ENCODE measurements around the gene NACC1.

The NACC1 gene

GRCh38 chr19:13097463-13098258 is 20.4 kb upstream of the NACC1 start:
- in situ Hi-C loops (cut with HindIII; ENCODE audit: low pct_ligation_motif_present, low pct_unique_long_range_greater_than_20kb, low sequenced_read_pairs) = no loop called here
- no peak for DNase-seq

DNA sequence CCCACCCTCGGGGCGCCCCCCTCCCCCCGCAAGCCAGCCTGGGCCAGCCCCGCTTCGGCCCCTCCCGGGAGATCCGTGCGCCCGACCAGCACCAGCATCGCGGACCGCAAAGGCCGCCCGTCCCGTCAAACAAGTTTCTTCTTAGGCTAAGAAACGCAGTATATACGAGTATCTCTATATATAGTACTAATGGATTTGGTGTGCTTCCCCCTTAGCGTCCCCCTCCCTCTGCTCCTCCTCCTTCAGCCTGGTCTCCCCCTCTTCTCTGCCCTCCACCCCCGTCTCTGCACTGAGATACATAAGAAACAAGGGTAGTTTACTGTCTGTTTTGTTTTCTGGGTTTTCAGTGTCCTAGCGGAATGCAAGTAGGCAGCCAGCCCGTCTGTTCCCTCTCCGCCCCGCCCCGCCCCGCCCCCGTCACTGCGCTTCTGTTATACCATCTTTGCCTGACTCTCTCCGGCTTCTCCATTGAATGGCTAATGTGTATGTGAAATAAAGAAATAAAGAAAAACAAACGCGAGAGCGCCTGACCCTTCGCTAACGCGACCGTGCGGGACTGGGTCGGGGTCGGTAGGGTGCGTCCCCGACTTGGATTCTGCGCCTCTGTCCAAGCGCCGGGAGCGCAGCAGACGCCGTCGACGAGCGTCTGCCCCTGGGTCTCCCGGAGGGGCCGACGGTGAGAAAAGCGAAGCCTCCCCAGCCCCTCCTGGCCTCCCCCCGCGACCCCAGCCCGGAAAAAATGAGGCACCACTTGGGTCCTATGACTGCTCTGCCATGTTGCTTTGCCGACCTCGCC is 19.6 kb upstream of the NACC1 start:
- no peak for DNase-seq
- in situ Hi-C loops (cut with HindIII; ENCODE audit: low pct_ligation_motif_present, low pct_unique_long_range_greater_than_20kb, low sequenced_read_pairs) = no loop called here

DNA sequence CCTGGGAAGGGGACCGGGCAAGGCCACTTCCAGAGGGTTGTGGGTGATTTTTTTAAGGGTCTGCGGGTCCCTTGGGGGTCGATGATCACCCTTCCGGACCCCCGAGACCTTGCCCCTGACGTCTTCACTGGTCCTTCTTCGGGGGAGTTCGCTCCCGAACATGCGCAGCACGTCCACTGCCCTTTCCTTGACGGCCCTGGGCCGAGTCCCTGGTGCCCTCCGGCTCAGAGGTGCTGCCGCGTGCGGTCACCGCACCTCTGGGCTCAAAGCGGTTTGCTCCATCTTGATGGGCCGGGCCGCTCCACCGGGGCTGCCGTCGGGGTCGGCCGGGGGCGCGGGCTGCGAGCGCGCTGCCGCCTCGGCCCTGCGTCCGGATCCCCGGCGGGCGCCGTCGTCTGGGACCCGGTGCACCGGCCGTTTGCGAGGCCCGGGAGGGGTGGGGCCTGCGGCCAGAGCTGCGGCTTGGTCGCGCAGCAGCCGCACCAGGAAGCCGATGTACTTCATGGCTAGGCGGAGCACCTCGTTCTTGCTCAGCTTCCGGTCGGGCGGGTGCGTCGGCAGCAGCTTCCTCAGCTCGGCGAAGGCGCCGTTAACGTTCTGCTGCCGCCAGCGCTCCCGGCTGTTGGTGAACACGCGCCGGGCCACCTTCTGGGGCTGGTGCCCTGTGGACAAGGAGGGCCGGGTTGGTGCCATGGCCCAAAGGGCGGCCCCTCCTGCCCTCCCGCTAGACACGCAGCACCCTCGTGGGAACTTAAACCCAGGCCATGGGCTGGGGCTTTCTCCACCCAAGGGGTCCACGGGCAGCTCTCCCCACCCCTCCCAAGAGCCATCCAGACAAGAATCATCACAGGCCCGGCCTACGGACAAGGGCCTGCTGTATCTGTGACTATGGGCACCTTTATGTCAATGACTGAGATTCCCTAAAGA is 18.7 kb upstream of the NACC1 start:
- in situ Hi-C loops (cut with HindIII; ENCODE audit: low pct_ligation_motif_present, low pct_unique_long_range_greater_than_20kb, low sequenced_read_pairs) = no loop called here

DNA sequence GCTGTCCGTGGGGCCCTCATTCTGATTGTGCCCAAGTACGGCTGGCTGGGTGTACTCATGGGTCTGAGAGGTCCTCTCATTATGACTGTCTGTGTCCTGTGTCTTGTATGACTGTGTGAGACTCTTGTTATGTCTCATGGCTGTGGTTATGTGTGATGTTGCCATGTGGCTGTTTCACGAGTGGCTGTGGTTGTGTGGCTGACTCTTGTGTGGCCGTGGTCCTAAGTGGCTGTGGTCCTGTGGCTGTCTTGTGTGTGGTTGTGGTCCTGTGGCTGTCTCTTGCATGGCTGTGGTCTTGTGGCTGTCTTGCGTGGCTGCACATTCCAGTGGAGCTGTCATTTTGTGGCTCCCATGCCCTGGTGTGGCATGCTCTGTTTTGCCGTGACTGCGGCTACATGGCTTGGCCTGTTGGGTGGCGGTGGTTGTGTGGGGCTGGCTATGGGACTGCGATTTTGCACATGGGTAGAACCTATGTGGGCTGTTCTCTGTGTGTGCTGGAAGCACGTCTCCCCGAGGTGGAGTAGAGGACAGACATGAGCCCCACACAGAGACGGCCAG is 18.0 kb upstream of the NACC1 start:
- in situ Hi-C loops (cut with HindIII; ENCODE audit: low pct_ligation_motif_present, low pct_unique_long_range_greater_than_20kb, low sequenced_read_pairs) = no loop called here
- DNase-seq = no peak

More for the DNA sequence above, 18.7 kb upstream of the NACC1 start:
- no peak for DNase-seq

DNA sequence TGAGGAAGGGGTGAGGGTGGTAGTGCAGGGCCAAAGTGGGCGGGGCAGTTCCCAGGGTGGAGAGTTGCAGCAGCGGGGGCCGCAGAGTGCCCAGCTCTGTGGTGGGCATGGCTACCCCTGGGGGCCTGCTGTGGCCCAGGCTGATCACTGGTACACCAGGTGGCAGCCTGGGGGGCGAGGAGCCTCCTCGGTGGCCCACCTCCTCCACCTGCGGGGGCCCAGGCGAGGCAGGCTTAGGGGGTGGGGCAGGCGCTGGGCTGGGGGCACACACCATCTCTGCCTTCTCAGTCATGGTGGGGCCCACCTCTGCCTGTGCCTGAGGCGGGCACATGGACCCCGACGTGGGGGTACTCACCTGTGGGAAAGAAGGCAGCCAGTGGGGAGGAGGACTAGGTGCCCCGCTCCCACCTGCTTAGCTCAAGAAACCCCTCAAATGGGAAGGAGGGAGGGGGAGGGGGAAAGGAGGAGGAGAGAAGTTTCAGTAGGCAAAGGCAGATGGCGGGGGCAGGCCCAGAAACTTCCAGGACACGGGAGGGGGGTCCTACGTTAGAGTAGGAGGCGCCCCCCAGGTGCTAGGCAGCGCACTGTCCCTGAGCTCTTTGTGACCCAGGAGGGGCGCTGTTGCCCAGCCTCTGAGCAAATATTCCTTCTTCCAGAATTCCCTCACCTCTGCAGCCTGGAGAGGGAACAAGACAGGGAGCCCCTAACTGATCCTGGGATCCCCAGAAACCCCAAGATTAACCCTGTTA is 17.0 kb upstream of the NACC1 start:
- DNase-seq = no peak
- in situ Hi-C loops (cut with HindIII; ENCODE audit: low pct_ligation_motif_present, low pct_unique_long_range_greater_than_20kb, low sequenced_read_pairs) = no loop called here

DNA sequence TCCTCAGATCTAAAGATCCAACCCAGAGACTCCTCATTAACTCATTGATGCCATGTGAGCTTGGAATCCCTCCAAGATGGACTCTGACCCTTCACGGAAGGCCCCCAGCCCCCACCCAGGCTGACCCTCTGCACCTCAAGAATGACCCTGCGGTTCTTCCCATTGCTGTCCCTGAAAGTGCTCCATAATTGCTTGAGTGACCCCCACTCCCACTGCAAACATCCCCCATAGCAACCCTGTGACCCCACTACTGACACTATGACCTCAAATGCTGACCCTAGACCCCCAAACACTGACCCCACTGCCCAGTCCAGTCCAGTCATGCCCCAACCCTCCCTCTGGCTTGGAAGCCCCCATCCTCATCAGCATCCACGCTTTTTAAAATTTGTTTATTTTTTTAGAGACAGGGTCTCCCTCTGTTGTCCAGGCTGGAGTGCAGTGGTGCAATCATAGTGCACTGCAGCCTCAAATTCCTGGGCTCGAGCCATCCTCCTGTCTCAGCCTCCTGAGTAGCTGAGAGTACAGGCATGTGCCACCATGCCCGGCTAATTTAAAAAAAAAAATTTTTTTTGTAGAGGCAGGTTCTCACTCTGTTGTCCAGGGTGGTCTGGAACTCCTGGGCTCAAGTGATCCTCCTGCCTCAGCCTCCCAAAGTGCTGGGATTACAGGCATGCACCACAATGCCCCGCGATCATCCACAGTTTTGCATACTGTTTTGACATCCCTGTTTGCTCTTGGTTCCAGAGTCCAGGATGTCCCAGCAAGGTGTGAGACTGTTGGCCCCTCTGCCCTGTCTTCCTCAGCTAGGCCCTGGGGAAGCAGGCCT is 16.3 kb upstream of the NACC1 start:
- DNase-seq = no peak
- in situ Hi-C loops (cut with HindIII; ENCODE audit: low pct_ligation_motif_present, low pct_unique_long_range_greater_than_20kb, low sequenced_read_pairs) = no loop called here

DNA sequence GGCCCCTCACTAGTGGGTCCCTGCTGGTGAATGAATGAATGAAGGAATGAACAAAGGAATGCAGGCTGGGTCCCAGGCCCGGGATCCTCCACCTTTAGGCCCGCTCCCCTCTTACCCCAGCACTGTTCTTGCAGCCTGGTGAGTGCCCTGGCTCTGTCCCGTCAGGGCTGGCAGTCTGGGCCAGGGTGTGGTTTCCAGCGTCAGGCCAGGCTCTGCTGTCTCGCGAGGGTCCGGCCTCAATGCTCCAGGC is 15.7 kb upstream of the NACC1 start:
- in situ Hi-C loops (cut with HindIII; ENCODE audit: low pct_ligation_motif_present, low pct_unique_long_range_greater_than_20kb, low sequenced_read_pairs) = no loop called here
- peak; percentile 45 for DNase-seq

DNA sequence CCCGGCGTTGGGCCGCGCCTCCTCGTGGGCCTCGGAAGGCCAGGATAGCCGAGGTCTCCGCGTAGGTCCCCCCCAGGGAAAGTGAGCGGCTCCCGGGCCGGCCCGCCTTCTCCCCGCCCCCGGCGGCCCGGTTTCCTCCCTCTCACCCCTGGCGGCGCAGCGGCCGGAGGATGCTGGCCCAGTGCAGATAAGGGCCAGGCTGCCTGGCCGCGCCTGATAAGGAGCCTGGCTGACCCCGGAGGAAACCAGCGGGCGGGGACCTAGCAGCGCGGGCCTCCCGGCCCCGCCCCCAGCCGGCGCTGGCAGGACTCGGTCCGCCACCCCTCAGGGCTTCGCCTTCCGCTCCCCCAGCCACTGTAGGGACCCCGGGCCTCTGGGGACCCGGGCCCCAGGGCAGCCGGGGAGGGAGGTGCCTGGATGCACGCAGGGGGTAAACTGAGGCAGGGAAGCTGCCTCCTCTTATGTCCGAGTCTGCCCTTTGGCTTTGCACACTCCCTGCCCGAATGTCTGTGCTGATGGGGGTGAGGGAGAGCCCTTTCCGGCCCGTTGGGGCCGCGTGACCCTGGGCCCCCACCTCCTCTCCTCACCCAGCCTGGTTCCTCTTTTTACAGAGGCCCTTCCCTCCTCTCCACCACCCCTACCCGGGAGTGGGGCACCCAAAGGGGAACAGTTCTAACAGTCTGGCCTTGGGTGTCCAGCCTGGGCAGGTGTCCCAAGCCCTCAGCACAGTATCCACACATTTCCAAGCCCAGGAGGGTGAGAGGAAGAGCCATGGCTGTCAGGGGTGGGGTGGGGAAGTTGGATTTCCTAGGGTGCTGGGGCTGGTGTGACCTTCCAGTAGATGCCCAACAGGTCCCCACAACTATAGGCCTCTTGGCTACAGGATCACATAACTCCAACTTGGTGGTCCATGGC is 15.1 kb upstream of the NACC1 start, which contains the start of gene LYL1:
Gene LYL1, minus strand, starts transcription at position 193 of the 915 bp plus-strand sequence. CDS start 1,687 bp downstream, outside the sequence.
- in situ Hi-C loops (cut with HindIII; ENCODE audit: low pct_ligation_motif_present, low pct_unique_long_range_greater_than_20kb, low sequenced_read_pairs) = no loop called here
- DNase-seq = no peak

- DNase-seq = no peak
- in situ Hi-C loops (cut with HindIII; ENCODE audit: low pct_ligation_motif_present, low pct_unique_long_range_greater_than_20kb, low sequenced_read_pairs) = no loop called here
Measured at GRCh38 chr19:13103581-13104359, 14.3 kb upstream of the NACC1 start.

- in situ Hi-C loops (cut with HindIII; ENCODE audit: low pct_ligation_motif_present, low pct_unique_long_range_greater_than_20kb, low sequenced_read_pairs) = no loop called here
- DNase-seq = no peak
Measured at GRCh38 chr19:13104360-13104847, 13.7 kb upstream of the NACC1 start.

DNA sequence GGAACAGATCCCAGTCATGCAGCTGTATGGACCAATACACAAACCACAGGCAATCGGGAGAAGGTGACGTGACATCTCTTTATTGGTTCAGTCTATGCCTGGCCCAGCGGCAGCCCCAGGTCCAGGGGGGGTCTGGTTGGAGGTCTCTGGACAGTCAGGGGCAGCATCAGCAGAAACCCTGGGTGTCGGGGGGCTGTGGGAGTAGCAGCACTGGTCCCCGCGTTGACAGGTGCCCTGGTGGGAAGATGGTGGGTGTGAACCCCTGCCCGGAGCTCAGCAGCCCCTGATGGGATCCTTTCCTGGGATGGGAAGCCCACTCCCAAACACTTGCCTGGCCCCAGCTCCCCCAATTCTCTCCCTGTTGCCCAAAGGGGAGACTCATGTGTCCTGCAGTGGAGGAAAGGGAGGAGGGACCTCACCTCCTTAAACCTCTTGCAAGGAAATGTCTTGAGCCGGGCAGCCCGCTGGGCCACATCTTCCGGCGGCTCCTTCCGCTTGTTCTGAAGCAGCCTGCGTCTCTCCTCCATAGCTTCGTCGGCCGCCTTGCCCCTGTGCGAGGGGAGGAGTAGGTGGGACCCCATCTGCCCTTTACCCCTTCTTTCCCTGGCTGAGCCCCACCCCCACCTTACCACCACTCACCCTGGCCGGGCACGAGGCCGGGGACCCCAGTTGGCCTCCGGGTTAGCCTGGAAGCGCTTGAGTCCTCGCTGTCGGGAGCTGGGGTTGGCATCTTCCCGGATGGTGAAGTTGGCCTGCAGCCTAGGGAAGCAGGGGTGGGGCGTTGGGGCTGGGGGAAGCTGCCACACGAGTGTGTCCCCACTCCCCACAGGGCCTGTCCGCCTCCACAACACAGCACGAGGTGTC is 13.0 kb upstream of the NACC1 start:
- in situ Hi-C loops (cut with HindIII; ENCODE audit: low pct_ligation_motif_present, low pct_unique_long_range_greater_than_20kb, low sequenced_read_pairs) = no loop called here
- no peak for DNase-seq

DNA sequence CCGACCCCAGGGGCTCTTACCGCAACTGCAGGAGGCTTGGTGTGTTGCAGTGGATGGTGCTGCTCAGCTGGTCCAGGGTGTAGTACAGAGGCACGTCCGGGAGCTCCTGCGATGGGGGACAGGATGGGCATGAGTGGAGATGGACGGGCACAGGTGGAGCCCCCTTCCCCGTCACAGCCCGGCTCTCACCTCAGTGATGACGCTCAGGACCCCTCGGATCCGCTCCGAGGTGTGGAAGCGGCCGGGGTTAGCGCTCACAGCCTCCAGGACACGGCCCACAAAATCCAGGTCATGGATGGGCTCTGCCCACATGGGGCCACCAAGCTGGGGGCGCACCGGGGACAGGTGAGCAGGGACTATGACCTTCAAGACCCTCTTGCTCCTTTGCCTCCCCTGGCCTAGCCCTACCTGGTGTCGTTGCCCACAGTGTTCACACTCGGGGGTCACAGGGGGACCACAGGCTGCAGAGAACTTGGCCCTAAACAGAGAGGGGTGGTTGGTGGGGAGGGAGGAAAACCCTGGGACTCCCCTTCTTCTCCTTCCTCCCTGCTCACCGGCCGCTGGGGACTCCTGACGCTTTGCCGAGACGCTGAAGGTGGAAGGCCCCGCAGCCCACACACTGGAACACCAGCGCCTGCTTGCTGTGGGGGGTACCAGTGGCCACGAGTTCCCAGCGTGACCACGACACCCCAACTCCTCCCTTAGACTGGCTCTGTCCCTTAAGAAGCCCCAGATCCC is 8.5 kb upstream of the NACC1 start:
- in situ Hi-C loops (cut with HindIII; ENCODE audit: low pct_ligation_motif_present, low pct_unique_long_range_greater_than_20kb, low sequenced_read_pairs) = no loop called here

GRCh38 chr19:13110099-13110610 is 7.9 kb upstream of the NACC1 start:
- in situ Hi-C loops (cut with HindIII; ENCODE audit: low pct_ligation_motif_present, low pct_unique_long_range_greater_than_20kb, low sequenced_read_pairs) = no loop called here
- DNase-seq = no peak

More for the DNA sequence above, 8.5 kb upstream of the NACC1 start:
- no peak for DNase-seq

GRCh38 chr19:13112555-13112954 is 5.5 kb upstream of the NACC1 start:
- DNase-seq = no peak
- in situ Hi-C loops (cut with HindIII; ENCODE audit: low pct_ligation_motif_present, low pct_unique_long_range_greater_than_20kb, low sequenced_read_pairs) = no loop called here

Data from ACHN (cell line).